ENCODE data around the gene AKAIN1. TPM values are rescaled to one million over a fixed set of nuclear protein-coding genes. Genes with fewer than 3 reads are reported as not detected.

Gene AKAIN1
- total RNA-seq, 2 donors from 2014 or later: not detected

- H3K36me3 Mint-ChIP-seq: peaks cover 0 to 5% of the 10 kb centered on the region in 2 donors
These were observed 54.2 kb downstream of the AKAIN1 start for GRCh38 chr18:5142859-5143258.

GRCh38 chr18:5142131-5142530 lies 54.9 kb downstream of the AKAIN1 start:
- H3K27ac Mint-ChIP-seq: no peak overlapping the region
- DNase-seq (ENCODE audit: low spot score in 2 of 2): no peak
- ATAC-seq: no peak
- H3K36me3 Mint-ChIP-seq: no peaks in the 10 kb centered on the region
- H3K9me3 Mint-ChIP-seq: no peaks in the 10 kb centered on the region

More at GRCh38 chr18:5142859-5143258, 54.2 kb downstream of the AKAIN1 start:
- Mint-ChIP-seq H3K9me3 (peaks cover 0 to 4% of the 10 kb centered on the region in 2 donors), H3K27ac (no peak overlapping the region)
- DNase-seq (ENCODE audit: low spot score in 2 of 2) (no peak), ATAC-seq (no peak)

GRCh38 chr18:5137261-5137660 lies 59.8 kb downstream of the AKAIN1 start:
- DNase-seq (ENCODE audit: low spot score in 2 of 2) (no peak), ATAC-seq (no peak)
- H3K9me3 Mint-ChIP-seq: no peaks in the 10 kb centered on the region
- H3K36me3 Mint-ChIP-seq: no peaks in the 10 kb centered on the region
- no peak overlapping the region for H3K27ac Mint-ChIP-seq

- Mint-ChIP-seq H3K27ac (no peak overlapping the region), H3K9me3 (peaks cover 0 to 14% of the 10 kb centered on the region in 2 donors), H3K36me3 (no peaks in the 10 kb centered on the region)
- ATAC-seq: no peak
- no peak for DNase-seq (ENCODE audit: low spot score in 2 of 2)
These were observed 64.1 kb downstream of the AKAIN1 start for GRCh38 chr18:5132987-5133386.

GRCh38 chr18:5122272-5122671 lies 74.8 kb downstream of the AKAIN1 start:
- Mint-ChIP-seq H3K27ac (peak overlapping the region in 1 of 2 donors; percentile 53), H3K36me3 (peaks cover 35 to 70% of the 10 kb centered on the region in 2 donors), H3K9me3 (peaks cover 39 to 54% of the 10 kb centered on the region in 2 donors)
- peak in 1 of 2 donors; percentile 31 for ATAC-seq
- no peak for DNase-seq (ENCODE audit: low spot score in 2 of 2)

GRCh38 chr18:5110266-5110665 lies 86.8 kb downstream of the AKAIN1 start:
- ATAC-seq (no peak), DNase-seq (ENCODE audit: low spot score in 2 of 2) (no peak)
- Mint-ChIP-seq H3K27ac (no peak overlapping the region), H3K36me3 (peaks cover 6 to 13% of the 10 kb centered on the region in 2 donors), H3K9me3 (peaks cover 6 to 12% of the 10 kb centered on the region in 2 donors)

GRCh38 chr18:5107988-5108387 lies 89.1 kb downstream of the AKAIN1 start:
- no peaks in the 10 kb centered on the region for H3K9me3 Mint-ChIP-seq
- H3K27ac Mint-ChIP-seq: no peak overlapping the region
- ATAC-seq (no peak), DNase-seq (ENCODE audit: low spot score in 2 of 2) (no peak)
- H3K36me3 Mint-ChIP-seq: no peaks in the 10 kb centered on the region

GRCh38 chr18:5106730-5107129 lies 90.3 kb downstream of the AKAIN1 start:
- Mint-ChIP-seq H3K36me3 (no peaks in the 10 kb centered on the region), H3K27ac (no peak overlapping the region), H3K9me3 (no peaks in the 10 kb centered on the region)
- DNase-seq (ENCODE audit: low spot score in 2 of 2): no peak
- ATAC-seq: peak; percentile 55 to 74

- no peaks in the 10 kb centered on the region for H3K9me3 Mint-ChIP-seq
- ATAC-seq (no peak), DNase-seq (ENCODE audit: low spot score in 2 of 2) (no peak)
- H3K36me3 Mint-ChIP-seq: no peaks in the 10 kb centered on the region
- H3K27ac Mint-ChIP-seq: peak overlapping the region in 1 of 2 donors; percentile 36
These were observed 92.8 kb downstream of the AKAIN1 start for GRCh38 chr18:5104246-5104645.

GRCh38 chr18:5103693-5104092 lies 93.4 kb downstream of the AKAIN1 start:
- Mint-ChIP-seq H3K27ac (peak overlapping the region in 1 of 2 donors; percentile 36), H3K9me3 (no peaks in the 10 kb centered on the region), H3K36me3 (no peaks in the 10 kb centered on the region)
- ATAC-seq (no peak), DNase-seq (ENCODE audit: low spot score in 2 of 2) (no peak)

- DNase-seq (ENCODE audit: low spot score in 2 of 2): no peak
- Mint-ChIP-seq H3K36me3 (no peaks in the 10 kb centered on the region), H3K27ac (peak overlapping the region in 1 of 2 donors; percentile 36), H3K9me3 (no peaks in the 10 kb centered on the region)
- ATAC-seq: no peak
These were observed 93.8 kb downstream of the AKAIN1 start for GRCh38 chr18:5103286-5103685.

- Mint-ChIP-seq H3K27ac (no peak overlapping the region), H3K36me3 (no peaks in the 10 kb centered on the region), H3K9me3 (peaks cover under 1 to 4% of the 10 kb centered on the region in 2 donors)
- ATAC-seq: no peak
- no peak for DNase-seq (ENCODE audit: low spot score in 2 of 2)
These were observed 99.8 kb downstream of the AKAIN1 start for GRCh38 chr18:5097116-5097703.

- peaks cover 6 to 7% of the 10 kb centered on the region in 2 donors for H3K36me3 Mint-ChIP-seq
- DNase-seq (ENCODE audit: low spot score in 2 of 2): no peak
These were observed 101.8 kb downstream of the AKAIN1 start for GRCh38 chr18:5095239-5095638.

GRCh38 chr18:5093902-5094301 lies 103.2 kb downstream of the AKAIN1 start:
- Mint-ChIP-seq H3K27ac (no peak overlapping the region), H3K36me3 (peaks cover 7 to 11% of the 10 kb centered on the region in 2 donors), H3K9me3 (peaks cover 7 to 13% of the 10 kb centered on the region in 2 donors)
- ATAC-seq (peak in 1 of 2 donors; percentile 34), DNase-seq (ENCODE audit: low spot score in 2 of 2) (no peak)

More at GRCh38 chr18:5095239-5095638, 101.8 kb downstream of the AKAIN1 start:
- no peak for ATAC-seq
- H3K9me3 Mint-ChIP-seq: peaks cover 4 to 9% of the 10 kb centered on the region in 2 donors
- H3K27ac Mint-ChIP-seq: no peak overlapping the region

Other genes with a start within 250 kb of the AKAIN1 start
- gene ZBTB14, start 98.5 kb upstream of the AKAIN1 start, total RNA-seq: 10 to 100 TPM; 18.4 to 22.5 TPM